ENCODE results near the gene FBXO8. TPM values are rescaled to one million over a fixed set of nuclear protein-coding genes. Genes with fewer than 3 reads are reported as not detected.
"Not testable (repeated sequence)": the region's sequence is repeated elsewhere in the genome, so short reads cannot be mapped to it uniquely, and the experiment has no call there.

FBXO8 gene
- 11.5 and 15.8 TPM in 2 replicates for total RNA-seq (2014; rRNA removed; shearing (Covaris generic))

GRCh38 chr4:174283507-174284471, at the start of gene FBXO8, which contains the start of gene CEP44:
TSS of gene FBXO8 (minus strand) at chr4:174283667. CDS start at chr4:174263092, 20,575 bp downstream.
TSS of gene CEP44 (plus strand) at chr4:174283911. CDS start at chr4:174299122, 15,211 bp downstream.
- DNase-seq (ENCODE audit: low read depth): peak; percentile 55

- no peak for DNase-seq (ENCODE audit: low read depth)
Measured at GRCh38 chr4:174332741-174333493, 49.5 kb upstream of the FBXO8 start.

- peak; percentile 21 for DNase-seq (ENCODE audit: low read depth)
Measured at GRCh38 chr4:174324725-174325124, 41.3 kb upstream of the FBXO8 start.

GRCh38 chr4:174324236-174324635, 40.8 kb upstream of the FBXO8 start:
- DNase-seq (ENCODE audit: low read depth): no peak

GRCh38 chr4:174320494-174321199, 37.2 kb upstream of the FBXO8 start:
- DNase-seq (ENCODE audit: low read depth): no peak

GRCh38 chr4:174318829-174319764, 35.6 kb upstream of the FBXO8 start:
- DNase-seq (ENCODE audit: low read depth): peak; percentile 2

GRCh38 chr4:174317531-174317930, 34.1 kb upstream of the FBXO8 start:
- DNase-seq (ENCODE audit: low read depth): no peak

GRCh38 chr4:174316954-174317353, 33.5 kb upstream of the FBXO8 start:
- DNase-seq (ENCODE audit: low read depth): no peak

- no peak for DNase-seq (ENCODE audit: low read depth)
Measured at GRCh38 chr4:174316546-174316945, 33.1 kb upstream of the FBXO8 start.

- DNase-seq (ENCODE audit: low read depth): peak; percentile 46
Measured at GRCh38 chr4:174314770-174315169, 31.3 kb upstream of the FBXO8 start.

GRCh38 chr4:174314274-174314673, 30.8 kb upstream of the FBXO8 start:
- no peak for DNase-seq (ENCODE audit: low read depth)

GRCh38 chr4:174312993-174313392, 29.5 kb upstream of the FBXO8 start:
- no peak for DNase-seq (ENCODE audit: low read depth)

- no peak for DNase-seq (ENCODE audit: low read depth)
Measured at GRCh38 chr4:174307694-174308093, 24.2 kb upstream of the FBXO8 start.

GRCh38 chr4:174305961-174306360, 22.5 kb upstream of the FBXO8 start:
- no peak for DNase-seq (ENCODE audit: low read depth)

GRCh38 chr4:174304664-174305063, 21.2 kb upstream of the FBXO8 start:
- no peak for DNase-seq (ENCODE audit: low read depth)

- DNase-seq (ENCODE audit: low read depth): no peak
Measured at GRCh38 chr4:174303687-174304086, 20.2 kb upstream of the FBXO8 start.

- DNase-seq (ENCODE audit: low read depth): not testable (repeated sequence)
Measured at GRCh38 chr4:174295142-174295541, 11.7 kb upstream of the FBXO8 start.

GRCh38 chr4:174294641-174295040, 11.2 kb upstream of the FBXO8 start:
- not testable (repeated sequence) for DNase-seq (ENCODE audit: low read depth)

- no peak for DNase-seq (ENCODE audit: low read depth)
Measured at GRCh38 chr4:174292473-174292872, 9.0 kb upstream of the FBXO8 start.

GRCh38 chr4:174286870-174287269, 3.4 kb upstream of the FBXO8 start:
- no peak for DNase-seq (ENCODE audit: low read depth)

- DNase-seq (ENCODE audit: low read depth): peak; percentile 2
Measured at GRCh38 chr4:174284487-174284886, 1.0 kb upstream of the FBXO8 start.
